ENCODE measurements around the gene TSGA10IP.

DNA sequence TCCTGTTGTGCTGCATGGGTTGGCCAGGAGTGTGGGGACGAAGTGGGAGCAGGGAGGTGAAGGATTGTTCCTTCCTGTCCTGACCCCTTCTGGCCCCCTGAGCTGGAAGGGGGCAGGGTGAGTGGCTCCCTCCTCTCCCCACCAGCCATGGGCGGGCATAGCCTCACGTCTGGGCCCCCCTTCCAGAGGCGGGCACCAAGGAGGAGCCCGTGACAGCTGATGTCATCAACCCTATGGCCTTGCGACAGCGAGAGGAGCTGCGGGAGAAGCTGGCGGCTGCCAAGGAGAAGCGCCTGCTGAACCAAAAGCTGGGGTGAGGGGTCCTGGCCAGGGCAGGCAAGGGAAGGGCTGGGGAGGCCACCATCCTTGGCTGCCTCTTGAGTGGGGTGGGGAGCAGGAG is 19.6 kb downstream of the TSGA10IP start:
- TF ChIP-seq, protein P1, sequence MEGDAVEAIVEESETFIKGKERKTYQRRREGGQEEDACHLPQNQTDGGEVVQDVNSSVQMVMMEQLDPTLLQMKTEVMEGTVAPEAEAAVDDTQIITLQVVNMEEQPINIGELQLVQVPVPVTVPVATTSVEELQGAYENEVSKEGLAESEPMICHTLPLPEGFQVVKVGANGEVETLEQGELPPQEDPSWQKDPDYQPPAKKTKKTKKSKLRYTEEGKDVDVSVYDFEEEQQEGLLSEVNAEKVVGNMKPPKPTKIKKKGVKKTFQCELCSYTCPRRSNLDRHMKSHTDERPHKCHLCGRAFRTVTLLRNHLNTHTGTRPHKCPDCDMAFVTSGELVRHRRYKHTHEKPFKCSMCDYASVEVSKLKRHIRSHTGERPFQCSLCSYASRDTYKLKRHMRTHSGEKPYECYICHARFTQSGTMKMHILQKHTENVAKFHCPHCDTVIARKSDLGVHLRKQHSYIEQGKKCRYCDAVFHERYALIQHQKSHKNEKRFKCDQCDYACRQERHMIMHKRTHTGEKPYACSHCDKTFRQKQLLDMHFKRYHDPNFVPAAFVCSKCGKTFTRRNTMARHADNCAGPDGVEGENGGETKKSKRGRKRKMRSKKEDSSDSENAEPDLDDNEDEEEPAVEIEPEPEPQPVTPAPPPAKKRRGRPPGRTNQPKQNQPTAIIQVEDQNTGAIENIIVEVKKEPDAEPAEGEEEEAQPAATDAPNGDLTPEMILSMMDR (IDR thresholded peaks at IDR 0.05 in 2 of 3, conservative IDR thresholded peaks at IDR 0.05 in 1 of 3; ENCODE audit: borderline replicate concordance in 1 of 3, insufficient read depth in 1 of 3, low read depth in 2 of 3, low read length in 2 of 3): no peak
- no peak for TF ChIP-seq RAD21 (IDR thresholded peaks at IDR 0.05; ENCODE audit: low read depth)
- no peak for TF ChIP-seq ZNF274 (IDR thresholded peaks at IDR 0.05; ENCODE audit: low read depth, low read length)
- TF ChIP-seq POLR2AphosphoS5 (IDR thresholded peaks at IDR 0.05; ENCODE audit: low read depth, low read length): no peak
